ENCODE measurements around the gene RUBCN.
"Not testable (repeated sequence)": the region's sequence is repeated elsewhere in the genome, so short reads cannot be mapped to it uniquely, and the experiment has no call there.

DNA sequence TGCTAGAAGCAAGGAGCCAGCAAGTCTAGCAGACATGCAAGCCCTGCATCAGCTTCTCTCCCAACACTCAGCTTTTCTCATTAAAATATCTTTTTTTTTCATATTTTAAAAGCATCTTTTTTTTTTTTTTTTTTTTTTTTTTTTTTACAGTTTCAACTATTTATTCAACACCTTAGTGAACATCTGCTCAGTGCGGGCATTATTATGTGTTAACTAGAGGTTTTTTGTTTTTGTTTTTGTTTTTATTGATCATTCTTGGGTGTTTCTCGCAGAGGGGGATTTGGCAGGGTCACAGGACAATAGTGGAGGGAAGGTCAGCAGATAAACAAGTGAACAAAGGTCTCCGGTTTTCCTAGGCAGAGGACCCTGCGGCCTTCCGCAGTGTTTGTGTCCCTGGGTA lies 5.9 kb downstream of the RUBCN start:
- TF ChIP-seq, protein P1, sequence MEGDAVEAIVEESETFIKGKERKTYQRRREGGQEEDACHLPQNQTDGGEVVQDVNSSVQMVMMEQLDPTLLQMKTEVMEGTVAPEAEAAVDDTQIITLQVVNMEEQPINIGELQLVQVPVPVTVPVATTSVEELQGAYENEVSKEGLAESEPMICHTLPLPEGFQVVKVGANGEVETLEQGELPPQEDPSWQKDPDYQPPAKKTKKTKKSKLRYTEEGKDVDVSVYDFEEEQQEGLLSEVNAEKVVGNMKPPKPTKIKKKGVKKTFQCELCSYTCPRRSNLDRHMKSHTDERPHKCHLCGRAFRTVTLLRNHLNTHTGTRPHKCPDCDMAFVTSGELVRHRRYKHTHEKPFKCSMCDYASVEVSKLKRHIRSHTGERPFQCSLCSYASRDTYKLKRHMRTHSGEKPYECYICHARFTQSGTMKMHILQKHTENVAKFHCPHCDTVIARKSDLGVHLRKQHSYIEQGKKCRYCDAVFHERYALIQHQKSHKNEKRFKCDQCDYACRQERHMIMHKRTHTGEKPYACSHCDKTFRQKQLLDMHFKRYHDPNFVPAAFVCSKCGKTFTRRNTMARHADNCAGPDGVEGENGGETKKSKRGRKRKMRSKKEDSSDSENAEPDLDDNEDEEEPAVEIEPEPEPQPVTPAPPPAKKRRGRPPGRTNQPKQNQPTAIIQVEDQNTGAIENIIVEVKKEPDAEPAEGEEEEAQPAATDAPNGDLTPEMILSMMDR (IDR thresholded peaks at IDR 0.05), result not testable (repeated sequence)
- not testable (repeated sequence) for TF ChIP-seq POLR2AphosphoS5 (IDR thresholded peaks at IDR 0.05; ENCODE audit: low read depth, low read length); SIN3A (IDR thresholded peaks at IDR 0.05; ENCODE audit: borderline replicate concordance, insufficient read depth, low read depth, low read length)
- TF ChIP-seq, protein P2, sequence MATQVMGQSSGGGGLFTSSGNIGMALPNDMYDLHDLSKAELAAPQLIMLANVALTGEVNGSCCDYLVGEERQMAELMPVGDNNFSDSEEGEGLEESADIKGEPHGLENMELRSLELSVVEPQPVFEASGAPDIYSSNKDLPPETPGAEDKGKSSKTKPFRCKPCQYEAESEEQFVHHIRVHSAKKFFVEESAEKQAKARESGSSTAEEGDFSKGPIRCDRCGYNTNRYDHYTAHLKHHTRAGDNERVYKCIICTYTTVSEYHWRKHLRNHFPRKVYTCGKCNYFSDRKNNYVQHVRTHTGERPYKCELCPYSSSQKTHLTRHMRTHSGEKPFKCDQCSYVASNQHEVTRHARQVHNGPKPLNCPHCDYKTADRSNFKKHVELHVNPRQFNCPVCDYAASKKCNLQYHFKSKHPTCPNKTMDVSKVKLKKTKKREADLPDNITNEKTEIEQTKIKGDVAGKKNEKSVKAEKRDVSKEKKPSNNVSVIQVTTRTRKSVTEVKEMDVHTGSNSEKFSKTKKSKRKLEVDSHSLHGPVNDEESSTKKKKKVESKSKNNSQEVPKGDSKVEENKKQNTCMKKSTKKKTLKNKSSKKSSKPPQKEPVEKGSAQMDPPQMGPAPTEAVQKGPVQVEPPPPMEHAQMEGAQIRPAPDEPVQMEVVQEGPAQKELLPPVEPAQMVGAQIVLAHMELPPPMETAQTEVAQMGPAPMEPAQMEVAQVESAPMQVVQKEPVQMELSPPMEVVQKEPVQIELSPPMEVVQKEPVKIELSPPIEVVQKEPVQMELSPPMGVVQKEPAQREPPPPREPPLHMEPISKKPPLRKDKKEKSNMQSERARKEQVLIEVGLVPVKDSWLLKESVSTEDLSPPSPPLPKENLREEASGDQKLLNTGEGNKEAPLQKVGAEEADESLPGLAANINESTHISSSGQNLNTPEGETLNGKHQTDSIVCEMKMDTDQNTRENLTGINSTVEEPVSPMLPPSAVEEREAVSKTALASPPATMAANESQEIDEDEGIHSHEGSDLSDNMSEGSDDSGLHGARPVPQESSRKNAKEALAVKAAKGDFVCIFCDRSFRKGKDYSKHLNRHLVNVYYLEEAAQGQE (IDR thresholded peaks at IDR 0.05; ENCODE audit: insufficient read depth in 1 of 2, low read depth in 2 of 2, low read length in 1 of 2), result not testable (repeated sequence)

Data from Panc1 (cell line).